GM21526 (cell line): Measurements from ENCODE around the gene APC.
A peak's percentile ranks its signal among the peaks of the same experiment; 100 is the strongest.

Source experiments
- ATAC-seq: cut with Tn5 transposase; IDR thresholded peaks from one replicate; pipeline ENCODE4 v1.9.1; 2021; ENCODE audit warnings: moderate library complexity; ENCODE audit not compliant: unreplicated experiment, low FRiP score

The APC gene

DNA sequence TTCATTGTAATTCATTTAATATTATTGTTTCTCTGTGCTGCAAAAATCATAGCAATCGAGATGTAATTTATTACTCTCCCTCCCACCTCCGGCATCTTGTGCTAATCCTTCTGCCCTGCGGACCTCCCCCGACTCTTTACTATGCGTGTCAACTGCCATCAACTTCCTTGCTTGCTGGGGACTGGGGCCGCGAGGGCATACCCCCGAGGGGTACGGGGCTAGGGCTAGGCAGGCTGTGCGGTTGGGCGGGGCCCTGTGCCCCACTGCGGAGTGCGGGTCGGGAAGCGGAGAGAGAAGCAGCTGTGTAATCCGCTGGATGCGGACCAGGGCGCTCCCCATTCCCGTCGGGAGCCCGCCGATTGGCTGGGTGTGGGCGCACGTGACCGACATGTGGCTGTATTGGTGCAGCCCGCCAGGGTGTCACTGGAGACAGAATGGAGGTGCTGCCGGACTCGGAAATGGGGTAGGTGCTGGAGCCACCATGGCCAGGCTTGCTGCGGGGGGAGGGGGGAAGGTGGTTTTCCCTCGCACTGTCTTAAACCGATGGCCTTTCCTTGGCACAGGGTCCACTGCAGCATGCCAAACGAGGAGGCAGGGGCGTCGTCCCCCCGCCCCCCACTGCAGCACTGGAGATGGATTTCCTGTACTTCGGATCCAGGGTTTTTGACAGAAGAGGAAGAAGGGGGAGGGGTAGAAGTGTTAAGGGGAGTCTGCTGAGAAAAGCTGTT lies at the start of gene APC:
APC (plus strand) TSS at position 423 of the 728 bp plus-strand sequence. CDS start 17,006 bp downstream, outside the sequence.
- ATAC-seq, result peak; percentile 99

GRCh38 chr5:112689155-112689909 lies 48.4 kb upstream of the APC start:
- ATAC-seq, result no peak

GRCh38 chr5:112690605-112691338 lies 46.9 kb upstream of the APC start:
- ATAC-seq, result no peak

GRCh38 chr5:112691339-112691680 lies 46.4 kb upstream of the APC start:
- ATAC-seq, result no peak

- no peak for ATAC-seq
Measured at GRCh38 chr5:112691758-112692157, 45.9 kb upstream of the APC start.

DNA sequence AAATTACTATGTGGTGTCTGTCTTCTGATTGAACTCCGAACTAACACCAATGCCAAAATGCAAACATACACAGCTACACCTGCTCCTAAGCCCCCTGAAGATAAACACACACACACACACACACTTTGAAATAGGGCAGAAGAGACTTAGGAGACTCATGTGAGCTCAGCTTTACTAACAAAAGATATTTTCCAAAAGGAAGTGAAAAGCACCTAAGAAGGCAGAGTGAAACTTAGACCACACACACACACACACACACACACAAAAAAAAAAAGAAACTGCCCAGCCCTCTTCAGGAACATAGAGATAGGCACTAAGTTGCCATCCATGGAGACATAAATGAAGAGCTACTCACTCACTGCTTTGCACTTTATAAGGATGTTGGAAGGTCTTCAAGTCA lies 45.2 kb upstream of the APC start:
- ATAC-seq, result no peak

DNA sequence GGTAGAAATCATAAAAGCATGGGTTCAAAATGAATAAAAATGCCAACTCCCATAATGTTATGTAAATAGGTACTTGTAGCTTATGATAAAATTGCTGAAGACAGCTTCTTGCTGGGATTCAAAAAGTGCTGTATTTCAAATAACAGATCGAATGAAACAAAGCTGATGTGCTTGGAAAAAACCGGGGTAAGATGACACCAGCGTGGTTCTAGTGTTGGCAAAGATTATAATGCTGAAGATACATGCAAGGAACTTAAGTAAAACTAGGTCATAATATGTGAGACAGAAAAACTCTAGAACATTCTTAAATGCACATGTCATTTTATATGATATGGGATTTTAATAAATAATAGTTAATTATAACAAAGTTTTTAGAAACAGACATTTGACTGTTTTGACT lies 44.4 kb upstream of the APC start:
- ATAC-seq, result no peak

GRCh38 chr5:112694853-112695709 lies 42.6 kb upstream of the APC start:
- no peak for ATAC-seq

DNA sequence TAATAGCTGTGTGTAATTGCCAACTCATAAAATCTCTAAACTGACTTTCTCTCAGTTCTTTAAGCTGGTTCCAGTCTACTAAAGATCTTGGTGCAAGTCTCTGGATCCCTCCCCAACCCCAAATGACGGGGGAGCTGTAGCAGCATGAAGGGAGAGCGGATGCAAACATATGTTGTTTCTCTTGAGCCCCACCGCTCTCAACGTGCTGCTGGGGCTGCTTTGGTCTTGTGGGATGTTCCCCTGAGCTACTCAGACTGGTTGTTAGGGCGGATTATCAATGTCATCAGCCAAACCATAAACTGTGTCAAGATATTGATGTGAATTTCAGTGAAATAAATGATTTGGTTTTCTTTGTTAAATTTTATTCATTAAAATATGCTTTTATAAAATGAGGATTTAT lies 40.9 kb upstream of the APC start:
- no peak for ATAC-seq

GRCh38 chr5:112697322-112697721 lies 40.4 kb upstream of the APC start:
- ATAC-seq, result no peak

GRCh38 chr5:112697833-112698232 lies 39.9 kb upstream of the APC start:
- no peak for ATAC-seq

DNA sequence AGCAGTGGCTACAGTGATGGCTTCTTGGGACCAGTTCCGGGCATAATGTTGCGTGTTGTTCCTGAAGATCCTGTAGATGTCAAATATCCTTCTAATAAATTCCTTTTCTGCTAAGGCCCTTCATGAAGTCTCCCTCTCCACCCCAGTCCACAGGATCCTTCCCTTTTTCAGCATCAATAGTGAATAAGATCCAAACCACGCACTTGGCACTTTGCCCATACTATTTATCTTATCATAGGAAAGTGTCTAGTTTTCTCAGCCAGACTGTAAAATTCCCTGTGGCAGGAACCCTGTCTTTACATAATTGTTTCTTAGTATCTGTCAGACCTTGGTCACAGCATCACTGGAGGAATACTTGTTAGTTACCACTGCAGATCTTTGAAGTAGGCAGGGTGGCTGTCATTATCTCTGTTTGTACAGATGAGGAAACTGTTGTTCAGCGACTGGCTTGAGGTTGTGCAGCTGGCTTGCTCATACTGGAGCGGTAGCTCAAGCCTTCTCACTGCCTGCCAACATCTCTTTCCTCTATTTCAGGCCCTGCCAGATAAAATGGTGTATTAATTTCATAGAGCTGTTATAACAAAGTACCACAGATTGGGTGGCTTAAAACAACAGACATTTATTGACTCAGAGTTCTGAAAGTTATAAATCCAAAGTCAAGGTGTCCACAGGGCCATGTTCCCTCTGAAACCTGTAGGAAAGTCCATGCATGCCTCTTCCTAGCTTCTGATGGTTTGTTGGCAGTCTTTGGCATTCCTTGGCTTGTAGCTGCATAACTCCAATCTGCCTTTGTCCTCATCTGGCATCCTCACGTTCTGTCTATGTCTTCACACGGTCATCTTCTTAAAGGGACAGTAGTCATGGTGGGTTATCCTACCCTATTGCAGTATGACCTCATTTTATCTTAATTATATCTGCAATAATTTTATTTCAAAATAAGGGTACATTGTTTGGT lies 33.5 kb upstream of the APC start:
- no peak for ATAC-seq

DNA sequence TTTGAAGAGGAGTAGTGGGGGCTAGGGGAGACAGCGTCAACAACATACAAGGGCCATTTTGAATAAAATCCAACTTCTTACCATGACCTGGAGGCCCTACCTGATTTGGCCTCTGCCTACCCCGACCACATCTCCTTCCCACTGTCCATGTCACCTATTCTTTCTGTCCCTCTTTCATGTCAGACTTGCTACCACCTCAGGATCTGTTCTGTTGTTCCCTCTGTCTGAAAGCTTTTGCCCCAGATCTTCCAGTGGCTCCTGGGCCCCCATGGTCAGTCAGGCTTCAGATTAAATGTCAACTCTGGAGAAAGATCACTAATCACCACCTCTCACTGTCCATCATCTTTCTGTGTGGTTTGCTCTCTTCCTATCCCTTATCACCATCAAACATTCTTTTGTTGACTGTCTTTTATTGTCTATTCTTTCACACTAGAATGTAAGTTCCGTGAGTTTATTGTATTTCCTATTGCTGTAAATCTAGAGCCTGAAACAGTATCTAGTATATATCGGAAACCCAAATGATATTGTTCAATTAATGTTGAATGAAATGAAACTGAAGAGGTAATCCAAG lies 31.2 kb upstream of the APC start:
- no peak for ATAC-seq

DNA sequence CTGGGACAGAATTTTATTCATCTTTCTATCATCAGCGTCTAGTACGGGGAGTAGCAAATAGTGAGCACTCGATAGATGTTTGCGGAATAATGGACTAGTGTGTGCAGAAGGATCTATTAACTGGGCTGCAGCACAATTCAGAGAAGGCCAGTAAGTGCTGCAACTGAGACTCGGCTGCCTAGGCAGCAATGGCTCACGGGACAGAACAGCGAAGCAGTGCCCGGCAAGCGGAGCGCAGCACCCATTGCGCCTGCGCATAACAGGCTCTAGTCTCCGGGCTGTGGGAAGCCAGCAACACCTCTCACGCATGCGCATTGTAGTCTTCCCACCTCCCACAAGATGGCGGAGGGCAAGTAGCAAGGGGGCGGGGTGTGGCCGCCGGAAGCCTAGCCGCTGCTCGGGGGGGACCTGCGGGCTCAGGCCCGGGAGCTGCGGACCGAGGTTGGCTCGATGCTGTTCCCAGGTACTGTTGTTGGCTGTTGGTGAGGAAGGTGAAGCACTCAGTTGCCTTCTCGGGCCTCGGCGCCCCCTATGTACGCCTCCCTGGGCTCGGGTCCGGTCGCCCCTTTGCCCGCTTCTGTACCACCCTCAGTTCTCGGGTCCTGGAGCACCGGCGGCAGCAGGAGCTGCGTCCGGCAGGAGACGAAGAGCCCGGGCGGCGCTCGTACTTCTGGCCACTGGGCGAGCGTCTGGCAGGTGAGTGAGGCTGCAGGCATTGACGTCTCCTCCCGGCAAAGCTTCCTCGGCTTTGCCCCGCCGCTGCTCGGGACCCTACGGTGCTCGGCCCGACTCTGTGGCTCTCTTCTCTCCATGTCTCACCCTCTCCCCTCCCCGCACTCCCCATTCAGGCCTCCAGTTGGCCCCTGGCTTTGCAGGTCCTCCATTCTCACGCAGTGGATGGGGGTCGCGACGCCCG lies 30.2 kb upstream of the APC start:
- peak; percentile 93 for ATAC-seq

- ATAC-seq, result no peak
Measured at GRCh38 chr5:112708103-112708622, 29.5 kb upstream of the APC start.

GRCh38 chr5:112709416-112709815 lies 28.3 kb upstream of the APC start:
- no peak for ATAC-seq

DNA sequence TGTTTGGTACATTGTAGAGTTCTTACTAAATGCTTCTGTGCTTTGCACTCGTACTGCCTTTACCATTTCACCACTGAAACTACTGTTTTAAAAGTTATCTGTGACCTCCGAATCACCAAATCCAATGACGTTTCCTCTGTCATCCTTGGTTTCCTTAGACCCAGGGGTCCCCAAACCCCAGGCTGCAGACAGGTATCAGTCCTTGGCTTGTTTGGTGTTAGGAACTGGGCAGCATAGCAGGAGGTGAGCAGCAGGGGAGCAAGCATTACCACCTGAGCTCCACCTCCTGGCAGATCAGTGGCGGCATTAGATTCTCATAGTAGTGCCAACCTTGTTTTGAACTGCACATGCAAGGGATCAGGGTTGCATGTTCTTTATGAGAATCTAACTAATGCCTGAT lies 26.8 kb upstream of the APC start:
- no peak for ATAC-seq

DNA sequence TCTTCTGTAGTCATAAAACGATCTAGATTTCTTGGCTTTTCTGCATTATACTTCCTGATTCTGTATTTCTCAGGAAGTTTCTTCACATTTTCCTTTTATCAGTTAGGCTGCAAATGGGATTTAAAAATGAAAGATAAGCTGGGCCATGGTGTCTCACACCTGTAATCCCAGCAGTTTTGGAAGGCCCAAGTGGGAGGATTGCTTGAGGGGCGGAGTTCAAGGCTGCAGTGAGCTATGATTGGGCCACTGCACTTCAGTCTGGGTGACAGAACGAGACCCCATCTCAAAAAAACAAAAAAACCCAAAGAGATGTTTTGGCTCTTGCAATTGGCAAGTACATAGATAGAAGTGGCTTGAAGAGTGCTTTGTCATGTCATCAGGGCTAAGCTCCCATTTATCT lies 26.2 kb upstream of the APC start:
- no peak for ATAC-seq
